Activated T-cell treated with anti-CD3 and anti-CD28 coated beads, Interleukin-2, amount 50 U/mL, for 72 hours (primary cell): ENCODE results near the gene CNTFR. TPM values are rescaled to one million over a fixed set of nuclear protein-coding genes. Genes with fewer than 3 reads are reported as not detected.

Experiments
- ATAC-seq, 2 donors: fragments of 150-1000 bp; cut with Tn5 transposase; replicated peaks in 1 of 2; 2 replicates each; pipeline ENCODE4 v1.10.0; 2021; ENCODE audit warnings: moderate library complexity in 2 of 2, mild to moderate bottlenecking in 1 of 2
- DNase-seq, 2 donors: peaks; one replicate each; pipeline ENCODE4 v3.0.0; 2021 to 2022; ENCODE audit warnings: mixed read lengths in 1 of 2
- H3K27ac Mint-ChIP-seq: one replicate; pipeline ENCODE4 v1.8.0; 2022; ENCODE audit warnings: mild to moderate bottlenecking, moderate library complexity, mixed read lengths
- H3K27me3 Mint-ChIP-seq: one replicate; pipeline ENCODE4 v1.8.0; 2022; ENCODE audit warnings: low read depth, mixed read lengths
- H3K36me3 Mint-ChIP-seq, 2 donors: one replicate each; pipeline ENCODE4 v1.8.0; 2022; ENCODE audit warnings: mixed read lengths in 2 of 2, mild to moderate bottlenecking in 1 of 2; ENCODE audit not compliant: insufficient read depth in 2 of 2
- H3K4me1 Mint-ChIP-seq: one replicate; pipeline ENCODE4 v1.8.0; 2022; ENCODE audit warnings: low read depth, mixed read lengths
- H3K4me3 Mint-ChIP-seq, 2 donors: one replicate each; pipeline ENCODE4 v1.8.0; 2022; ENCODE audit warnings: mild to moderate bottlenecking in 2 of 2, mixed read lengths in 2 of 2, moderate library complexity in 2 of 2
- H3K9me3 Mint-ChIP-seq, 2 donors: one replicate each; pipeline ENCODE4 v1.8.0; 2022; ENCODE audit warnings: mixed read lengths in 2 of 2
- total RNA-seq, 2 donors: library from RNA; stranded (reverse); gene quantifications; one replicate each; pipeline ENCODE4 v1.2.3, GENCODE V29; 2022

CNTFR gene
- total RNA-seq, 2 donors from 2014 or later, result not detected

GRCh38 chr9:34522971-34523797 lies 66.3 kb downstream of the CNTFR start, which contains the start of gene ENHO:
Gene ENHO, minus strand, starts transcription at chr9:34522990. Its CDS starts 1,295 bp downstream, at chr9:34521695.
- Mint-ChIP-seq H3K9me3 (no peaks in the 10 kb centered on the region), H3K4me1 (peaks cover 30% of the 10 kb centered on the region), H3K27me3 (peaks cover 26% of the 10 kb centered on the region), H3K4me3 (peak within 1 kb of the TSS; percentile 67 to 68), H3K27ac (no peak within 1 kb of the TSS), H3K36me3 (no peaks in the 10 kb centered on the region)
- ATAC-seq, result peak; percentile 92 to 94
- peak; percentile 88 to 93 for DNase-seq

GRCh38 chr9:34522091-34522887 lies 67.2 kb downstream of the CNTFR start:
- H3K27ac Mint-ChIP-seq, result no peak overlapping the region
- DNase-seq (no peak), ATAC-seq (no peak)
- peaks cover 30% of the 10 kb centered on the region for H3K4me1 Mint-ChIP-seq
- peak overlapping the region; percentile 67 to 68 for H3K4me3 Mint-ChIP-seq
- peaks cover 26% of the 10 kb centered on the region for H3K27me3 Mint-ChIP-seq
- no peaks in the 10 kb centered on the region for H3K36me3 Mint-ChIP-seq
- H3K9me3 Mint-ChIP-seq, result no peaks in the 10 kb centered on the region

DNA sequence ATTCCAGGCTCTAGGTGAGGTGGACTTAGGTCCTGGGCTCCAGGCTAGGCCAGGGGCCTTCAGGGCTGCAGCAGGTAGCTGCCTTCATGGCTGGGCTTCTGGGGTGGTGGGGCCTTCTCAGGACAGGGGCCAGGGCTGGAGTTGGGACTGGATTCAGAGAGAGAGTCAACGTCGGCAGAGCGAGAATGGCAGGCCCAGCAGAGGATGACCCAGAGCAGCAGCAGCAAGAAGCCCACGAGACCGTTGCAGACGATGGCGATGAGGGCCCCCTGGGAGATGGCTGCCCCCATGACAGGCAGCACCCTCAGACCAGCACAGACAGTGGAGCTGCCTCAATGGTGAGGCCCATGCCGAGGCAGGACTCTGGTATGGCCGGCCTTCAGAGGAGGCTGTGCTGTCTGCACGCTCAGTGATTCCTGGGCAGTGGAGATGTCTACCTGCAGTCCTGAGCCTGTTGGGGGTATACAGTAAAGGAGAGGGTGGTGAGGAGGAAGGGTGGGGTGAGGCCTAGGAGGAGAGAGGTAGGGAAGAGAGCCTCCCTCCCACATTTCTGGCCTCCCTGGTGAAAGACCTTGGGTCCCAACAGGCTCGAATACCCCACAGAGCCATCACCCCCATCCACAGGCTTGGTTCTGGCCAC lies 68.0 kb downstream of the CNTFR start:
- Mint-ChIP-seq H3K4me3 (peak overlapping the region in 1 of 2 donors; percentile 22), H3K36me3 (no peaks in the 10 kb centered on the region), H3K27ac (no peak overlapping the region), H3K9me3 (no peaks in the 10 kb centered on the region), H3K27me3 (peaks cover 26% of the 10 kb centered on the region), H3K4me1 (peaks cover 30% of the 10 kb centered on the region)
- ATAC-seq (no peak), DNase-seq (no peak)

DNA sequence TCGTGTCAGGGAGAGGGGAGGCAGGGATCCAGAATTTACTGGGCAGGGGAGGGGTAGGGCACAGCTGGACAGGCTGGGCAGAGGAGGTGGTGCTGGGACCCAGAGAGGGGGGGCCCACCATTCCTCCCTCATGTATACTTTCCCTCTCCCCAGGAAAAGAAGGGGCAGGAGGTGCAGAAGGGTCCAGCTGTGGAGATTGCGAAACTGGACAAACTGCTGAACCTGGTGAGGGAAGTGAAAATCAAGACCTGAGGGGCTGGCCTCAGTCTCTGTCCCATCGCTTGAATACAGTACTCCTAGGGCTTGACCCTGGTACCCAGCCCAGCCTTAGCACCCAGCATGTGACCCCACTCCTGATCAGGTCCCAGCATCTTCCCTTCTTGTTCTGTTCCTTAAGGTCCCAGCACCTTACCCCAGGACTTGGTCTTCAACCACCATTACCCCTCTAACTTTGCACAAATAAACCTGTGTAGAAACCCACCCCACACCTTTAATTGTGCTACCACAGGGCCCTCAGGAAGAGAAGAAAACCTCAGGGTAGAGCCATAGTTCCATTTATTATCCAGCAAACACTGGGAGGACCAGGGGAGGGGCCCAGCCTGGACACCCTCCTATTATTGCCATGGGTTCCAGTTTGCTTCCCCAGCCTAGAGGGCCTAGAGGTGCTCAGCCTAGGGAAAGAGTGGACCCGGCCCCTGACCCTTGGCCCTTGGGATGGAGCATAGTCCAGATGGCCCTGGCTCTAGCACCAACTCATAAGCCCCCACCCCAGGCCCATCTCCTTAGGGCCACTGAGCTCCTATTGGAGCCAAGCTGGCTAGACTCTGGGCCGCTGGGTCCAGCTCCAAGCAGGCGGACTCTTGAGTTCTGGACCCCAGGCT lies 68.8 kb downstream of the CNTFR start:
- Mint-ChIP-seq H3K4me1 (peaks cover 30% of the 10 kb centered on the region), H3K27me3 (peaks cover 23% of the 10 kb centered on the region), H3K36me3 (no peaks in the 10 kb centered on the region), H3K27ac (no peak overlapping the region), H3K4me3 (no peak overlapping the region), H3K9me3 (no peaks in the 10 kb centered on the region)
- DNase-seq (no peak), ATAC-seq (no peak)

DNA sequence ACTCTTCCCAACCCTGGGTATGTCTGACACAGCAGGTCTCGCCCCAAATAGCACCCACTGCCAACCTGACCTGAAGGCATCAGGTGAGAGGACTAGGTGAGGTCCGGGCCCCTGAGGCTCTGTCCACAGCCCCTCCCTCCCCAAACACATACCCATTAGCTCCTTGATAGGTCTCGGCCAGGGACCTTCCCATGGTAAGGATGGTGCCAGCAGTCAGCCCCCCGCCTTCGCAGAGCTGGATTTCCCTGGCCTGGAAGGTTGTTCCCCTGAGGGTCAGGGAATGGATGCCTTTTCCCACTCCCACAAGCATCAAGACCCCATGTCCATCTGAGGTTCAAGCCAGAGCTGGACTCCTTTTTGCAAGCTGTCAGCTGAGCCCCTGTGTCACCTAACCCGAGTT lies 69.4 kb downstream of the CNTFR start:
- Mint-ChIP-seq H3K4me1 (peaks cover 25% of the 10 kb centered on the region), H3K27me3 (peaks cover 17% of the 10 kb centered on the region), H3K27ac (no peak overlapping the region), H3K9me3 (no peaks in the 10 kb centered on the region), H3K36me3 (no peaks in the 10 kb centered on the region), H3K4me3 (no peak overlapping the region)
- DNase-seq (no peak), ATAC-seq (no peak)

- Mint-ChIP-seq H3K4me1 (peaks cover 19% of the 10 kb centered on the region), H3K9me3 (no peaks in the 10 kb centered on the region), H3K4me3 (no peak overlapping the region), H3K27ac (no peak overlapping the region), H3K36me3 (no peaks in the 10 kb centered on the region), H3K27me3 (peaks cover 10% of the 10 kb centered on the region)
- ATAC-seq (no peak), DNase-seq (no peak)
Measured at GRCh38 chr9:34519321-34520020, 70.1 kb downstream of the CNTFR start.

DNA sequence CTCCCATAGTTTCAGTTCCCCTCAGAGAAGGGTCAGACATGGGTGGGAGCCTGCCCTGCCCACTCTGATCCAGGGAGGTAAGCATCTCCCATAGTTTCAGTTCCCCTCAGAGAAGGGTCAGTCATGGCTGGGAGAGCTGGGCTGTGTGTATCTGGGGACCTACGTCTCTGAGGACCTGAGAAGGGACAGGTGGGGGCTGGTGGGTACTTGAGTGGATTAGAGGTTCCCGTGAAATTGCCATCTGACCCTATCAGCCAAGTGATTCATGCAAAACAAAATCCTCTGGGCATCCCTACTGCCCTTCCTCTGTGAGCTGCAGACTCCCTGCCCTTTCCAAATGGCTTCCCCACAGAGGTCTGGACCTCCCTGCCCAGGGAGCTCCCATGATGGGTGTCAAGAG lies 70.6 kb downstream of the CNTFR start:
- H3K4me3 Mint-ChIP-seq, result no peak overlapping the region
- ATAC-seq (no peak), DNase-seq (no peak)
- peaks cover 13% of the 10 kb centered on the region for H3K4me1 Mint-ChIP-seq
- H3K36me3 Mint-ChIP-seq, result no peaks in the 10 kb centered on the region
- no peak overlapping the region for H3K27ac Mint-ChIP-seq
- H3K27me3 Mint-ChIP-seq, result peaks cover 8% of the 10 kb centered on the region
- H3K9me3 Mint-ChIP-seq, result no peaks in the 10 kb centered on the region

- DNase-seq (no peak), ATAC-seq (no peak)
- Mint-ChIP-seq H3K27me3 (peaks cover 8% of the 10 kb centered on the region), H3K4me1 (peaks cover 6% of the 10 kb centered on the region), H3K27ac (no peak overlapping the region), H3K4me3 (no peak overlapping the region), H3K36me3 (no peaks in the 10 kb centered on the region), H3K9me3 (no peaks in the 10 kb centered on the region)
Measured at GRCh38 chr9:34518110-34518616, 71.4 kb downstream of the CNTFR start.

DNA sequence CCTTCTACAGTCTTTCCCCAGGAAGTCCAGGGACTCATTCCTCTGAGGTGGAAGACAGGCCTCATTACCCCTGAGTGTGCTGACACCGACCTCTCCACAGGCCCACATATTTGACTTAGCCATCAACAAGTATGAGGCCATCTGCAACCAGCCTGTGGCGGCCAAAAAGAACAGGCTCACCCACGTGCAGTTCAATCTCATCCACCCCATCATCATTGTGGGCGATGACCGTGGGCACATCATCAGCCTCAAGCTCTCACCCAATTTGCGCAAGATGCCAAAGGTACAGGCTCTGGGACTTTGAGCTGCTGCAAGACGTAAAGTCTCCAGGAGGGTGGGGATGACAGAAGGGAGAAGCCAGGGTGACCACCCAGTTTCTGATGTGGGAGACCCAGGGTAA lies 72.3 kb downstream of the CNTFR start:
- Mint-ChIP-seq H3K9me3 (no peaks in the 10 kb centered on the region), H3K4me3 (no peak overlapping the region), H3K4me1 (peaks cover under 1% of the 10 kb centered on the region), H3K36me3 (no peaks in the 10 kb centered on the region), H3K27ac (no peak overlapping the region), H3K27me3 (peaks cover 2% of the 10 kb centered on the region)
- no peak for DNase-seq
- no peak for ATAC-seq

DNA sequence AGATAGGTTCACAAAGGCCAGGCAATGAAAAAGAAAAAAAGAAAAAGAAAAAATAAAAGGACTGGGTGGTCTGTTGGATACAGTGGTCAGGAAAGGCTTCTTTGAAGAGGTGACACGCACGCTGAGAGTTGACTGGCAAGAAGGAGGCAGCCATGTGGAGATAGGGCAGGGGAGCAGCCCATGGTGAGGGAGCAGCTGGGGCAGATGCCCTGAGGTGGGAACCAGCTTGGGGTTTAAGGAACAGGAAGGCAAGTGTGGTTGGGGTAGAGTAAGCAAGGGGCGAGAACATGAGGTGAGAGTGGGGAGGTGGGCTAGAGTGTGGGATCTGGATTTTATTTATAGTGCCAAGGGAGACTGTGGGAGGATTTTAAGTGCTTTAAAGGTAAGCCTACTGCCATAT lies 73.6 kb downstream of the CNTFR start:
- H3K4me1 Mint-ChIP-seq, result no peaks in the 10 kb centered on the region
- no peak overlapping the region for H3K27ac Mint-ChIP-seq
- ATAC-seq (no peak), DNase-seq (no peak)
- H3K36me3 Mint-ChIP-seq, result no peaks in the 10 kb centered on the region
- H3K4me3 Mint-ChIP-seq, result no peak overlapping the region
- no peaks in the 10 kb centered on the region for H3K27me3 Mint-ChIP-seq
- no peaks in the 10 kb centered on the region for H3K9me3 Mint-ChIP-seq

DNA sequence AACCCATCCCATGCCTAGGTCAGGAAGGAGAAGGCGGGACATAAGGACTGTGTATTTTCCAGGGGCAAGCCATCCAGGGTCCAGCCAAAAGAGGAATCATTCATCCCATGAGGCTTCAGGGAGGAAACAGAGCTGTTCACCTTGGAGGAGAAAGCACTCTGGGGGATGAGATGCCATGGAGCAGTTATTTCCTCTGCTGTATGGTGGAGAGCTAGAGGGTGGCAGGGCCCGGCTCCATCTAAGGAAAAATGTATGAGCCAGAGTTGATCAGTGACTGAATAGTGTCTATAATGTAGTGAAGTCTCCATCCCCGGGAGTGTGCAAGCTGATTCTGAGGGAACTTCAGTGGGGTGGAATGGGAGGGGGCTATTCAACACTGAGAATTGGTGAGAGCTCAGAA lies 74.7 kb downstream of the CNTFR start:
- ATAC-seq (no peak), DNase-seq (no peak)
- Mint-ChIP-seq H3K27ac (no peak overlapping the region), H3K4me3 (no peak overlapping the region), H3K36me3 (no peaks in the 10 kb centered on the region), H3K27me3 (no peaks in the 10 kb centered on the region), H3K4me1 (no peaks in the 10 kb centered on the region), H3K9me3 (no peaks in the 10 kb centered on the region)

GRCh38 chr9:34514401-34514800 lies 75.1 kb downstream of the CNTFR start:
- no peaks in the 10 kb centered on the region for H3K27me3 Mint-ChIP-seq
- DNase-seq (no peak), ATAC-seq (no peak)
- no peak overlapping the region for H3K27ac Mint-ChIP-seq
- no peak overlapping the region for H3K4me3 Mint-ChIP-seq
- H3K4me1 Mint-ChIP-seq, result no peaks in the 10 kb centered on the region
- no peaks in the 10 kb centered on the region for H3K9me3 Mint-ChIP-seq
- H3K36me3 Mint-ChIP-seq, result no peaks in the 10 kb centered on the region
